Measurements from ENCODE around the gene PICALM.
"Not testable (repeated sequence)": the region's sequence is repeated elsewhere in the genome, so short reads cannot be mapped to it uniquely, and the experiment has no call there.

Gene PICALM, protein sequence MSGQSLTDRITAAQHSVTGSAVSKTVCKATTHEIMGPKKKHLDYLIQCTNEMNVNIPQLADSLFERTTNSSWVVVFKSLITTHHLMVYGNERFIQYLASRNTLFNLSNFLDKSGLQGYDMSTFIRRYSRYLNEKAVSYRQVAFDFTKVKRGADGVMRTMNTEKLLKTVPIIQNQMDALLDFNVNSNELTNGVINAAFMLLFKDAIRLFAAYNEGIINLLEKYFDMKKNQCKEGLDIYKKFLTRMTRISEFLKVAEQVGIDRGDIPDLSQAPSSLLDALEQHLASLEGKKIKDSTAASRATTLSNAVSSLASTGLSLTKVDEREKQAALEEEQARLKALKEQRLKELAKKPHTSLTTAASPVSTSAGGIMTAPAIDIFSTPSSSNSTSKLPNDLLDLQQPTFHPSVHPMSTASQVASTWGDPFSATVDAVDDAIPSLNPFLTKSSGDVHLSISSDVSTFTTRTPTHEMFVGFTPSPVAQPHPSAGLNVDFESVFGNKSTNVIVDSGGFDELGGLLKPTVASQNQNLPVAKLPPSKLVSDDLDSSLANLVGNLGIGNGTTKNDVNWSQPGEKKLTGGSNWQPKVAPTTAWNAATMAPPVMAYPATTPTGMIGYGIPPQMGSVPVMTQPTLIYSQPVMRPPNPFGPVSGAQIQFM

DNA sequence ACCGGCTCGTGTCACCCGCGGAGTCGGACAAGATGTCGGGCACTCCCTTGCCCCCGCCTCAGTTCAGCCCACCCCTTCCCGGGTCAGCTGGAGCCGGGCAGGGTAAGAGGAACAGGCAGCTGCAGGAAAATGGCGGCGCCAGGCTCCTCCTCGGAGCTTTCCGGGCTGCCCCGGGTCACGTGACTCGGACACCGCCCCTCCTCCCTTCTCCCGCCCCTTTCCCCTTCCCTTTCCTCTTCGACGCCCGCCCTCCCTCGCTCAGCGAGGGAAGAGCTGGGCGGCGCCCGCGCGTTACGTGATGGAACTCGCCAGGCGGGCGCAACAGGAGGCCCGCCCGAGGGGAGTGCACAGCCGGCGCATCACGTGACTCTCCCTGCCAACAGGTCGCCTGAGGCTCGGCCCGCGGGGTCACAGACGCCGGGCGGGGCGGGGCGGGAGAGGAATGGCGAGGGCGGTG is at the start of gene PICALM:
TSS of gene PICALM (minus strand) at position 134 of the 457 bp plus-strand sequence. CDS start 304 bp downstream, outside the sequence.
- peak; percentile 93 to 99 (median 95) for DNase-seq

DNA sequence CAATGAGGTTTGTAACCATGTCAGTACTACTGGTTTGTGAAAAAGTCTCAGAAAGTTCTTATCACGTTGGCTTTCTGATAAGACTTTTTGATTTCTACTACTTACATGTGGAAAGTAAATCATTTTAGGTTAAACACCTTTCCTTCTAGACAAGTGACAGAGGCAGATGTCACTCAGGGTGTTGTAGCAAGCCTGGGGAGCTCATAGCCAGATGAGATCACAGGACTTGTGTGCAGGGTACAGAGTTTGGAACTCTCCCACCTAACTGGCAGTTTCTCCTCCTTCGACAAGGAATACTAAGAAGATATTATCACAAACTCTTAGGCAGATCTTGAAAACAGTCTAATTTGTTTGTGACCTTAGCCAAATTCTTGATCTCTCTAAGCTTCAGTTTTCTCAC is 49.4 kb upstream of the PICALM start:
- no peak for DNase-seq

GRCh38 chr11:86117712-86118063 is 48.8 kb upstream of the PICALM start:
- DNase-seq, result no peak

DNA sequence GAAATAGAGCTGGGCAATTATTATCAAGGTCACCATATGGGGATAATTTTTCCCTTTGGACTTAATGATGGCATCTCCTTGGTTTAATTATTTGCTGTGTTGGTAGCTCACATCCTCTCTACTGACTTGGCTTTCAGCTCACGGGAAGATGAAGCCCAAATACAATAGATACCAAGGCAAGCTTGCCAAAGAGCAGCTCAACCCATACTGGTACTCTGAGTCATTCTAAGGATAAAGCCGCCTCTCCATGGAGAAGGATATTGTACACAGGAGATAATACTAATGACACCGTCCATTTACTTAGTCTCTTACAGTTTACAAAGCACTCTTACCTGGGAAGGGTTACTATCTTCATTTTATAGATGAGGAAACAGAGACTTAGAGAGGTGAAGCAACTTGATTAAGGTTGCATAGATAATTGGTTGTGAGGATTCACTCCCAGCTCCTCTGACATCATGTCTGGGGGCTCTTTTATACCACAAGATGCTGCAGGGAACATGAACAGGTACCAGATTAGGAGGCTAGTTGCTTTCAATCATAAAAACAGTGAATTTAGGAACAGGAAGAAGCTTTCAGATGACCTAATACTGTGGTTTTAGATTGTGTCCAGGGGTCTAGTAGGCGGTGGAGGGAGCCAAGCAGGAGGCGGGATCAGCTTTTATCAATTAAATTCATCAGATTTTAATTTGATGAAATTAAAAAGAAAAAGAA is 48.3 kb upstream of the PICALM start:
- no peak for DNase-seq

DNA sequence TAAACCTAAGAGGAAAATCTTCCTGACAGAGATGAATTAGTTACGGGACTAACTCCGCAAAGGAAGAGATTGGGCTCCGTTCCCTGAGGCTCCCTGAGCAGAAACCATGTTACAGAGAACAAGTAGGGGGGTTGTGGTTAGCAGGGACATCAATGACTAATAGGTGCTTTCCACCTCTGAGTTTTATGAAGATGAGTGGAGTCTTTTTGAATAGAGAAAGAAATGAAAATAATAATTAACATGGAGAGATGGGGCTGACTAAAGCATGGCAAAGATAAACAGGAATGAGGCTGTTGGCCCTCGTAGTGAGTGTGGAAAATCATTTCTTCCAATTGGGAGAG is 47.5 kb upstream of the PICALM start:
- DNase-seq, result no peak

GRCh38 chr11:86115542-86116385 is 46.9 kb upstream of the PICALM start:
- no peak for DNase-seq

DNA sequence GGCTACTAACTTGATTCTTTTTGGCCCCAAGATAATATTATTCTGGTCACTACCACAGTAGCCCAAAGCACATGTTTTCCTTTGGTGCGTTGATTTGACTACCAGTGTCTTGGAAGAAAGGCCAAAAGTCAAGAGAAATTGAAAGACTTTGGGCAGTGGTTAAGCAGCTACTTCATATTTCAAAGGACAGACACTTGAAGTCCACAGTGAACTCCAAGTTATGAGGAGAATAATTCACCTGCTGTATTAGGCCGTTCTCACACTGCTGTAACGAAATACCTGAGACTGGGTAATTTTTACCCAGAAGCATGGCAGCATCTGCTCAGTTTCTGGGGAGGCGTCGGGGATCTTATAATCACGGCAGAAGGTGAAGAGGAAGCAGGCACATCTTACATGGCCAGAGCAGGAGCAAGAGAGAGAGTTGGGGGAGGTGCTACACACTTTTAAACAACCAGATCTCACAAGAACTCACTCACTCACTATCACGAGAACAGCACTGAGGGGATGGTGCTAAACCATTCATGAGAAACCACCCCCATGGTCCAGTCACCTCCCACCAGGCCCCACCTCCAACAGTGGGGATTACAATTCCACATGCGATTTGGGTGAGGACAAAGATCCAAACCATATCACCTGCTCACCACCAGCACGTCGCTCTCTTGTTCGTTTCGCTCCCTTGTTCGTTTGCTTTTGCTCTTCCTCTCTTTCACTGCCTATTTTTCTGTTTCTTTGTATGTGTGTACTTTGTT is 40.2 kb upstream of the PICALM start:
- DNase-seq, result no peak

DNA sequence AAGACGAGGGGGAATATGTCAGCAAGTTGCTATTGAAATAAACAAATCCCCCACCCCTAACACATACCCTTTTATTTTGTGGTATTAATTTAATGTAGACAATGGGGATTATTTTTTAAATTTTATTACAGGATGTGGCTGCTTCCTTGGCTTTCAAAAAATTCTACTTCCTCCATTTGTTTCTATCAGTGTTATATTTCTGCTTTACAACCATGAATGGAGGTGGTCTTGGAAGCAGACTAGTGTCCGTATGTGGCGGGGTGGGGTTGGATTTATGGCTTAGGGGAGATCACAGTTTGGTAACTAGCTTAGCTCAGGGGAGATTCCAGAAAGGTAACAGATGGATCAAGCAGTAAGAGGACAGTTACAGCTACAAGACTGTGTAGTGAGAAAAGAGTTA is 39.3 kb upstream of the PICALM start:
- no peak for DNase-seq

- DNase-seq, result no peak
Measured at GRCh38 chr11:86106916-86107315, 38.0 kb upstream of the PICALM start.

DNA sequence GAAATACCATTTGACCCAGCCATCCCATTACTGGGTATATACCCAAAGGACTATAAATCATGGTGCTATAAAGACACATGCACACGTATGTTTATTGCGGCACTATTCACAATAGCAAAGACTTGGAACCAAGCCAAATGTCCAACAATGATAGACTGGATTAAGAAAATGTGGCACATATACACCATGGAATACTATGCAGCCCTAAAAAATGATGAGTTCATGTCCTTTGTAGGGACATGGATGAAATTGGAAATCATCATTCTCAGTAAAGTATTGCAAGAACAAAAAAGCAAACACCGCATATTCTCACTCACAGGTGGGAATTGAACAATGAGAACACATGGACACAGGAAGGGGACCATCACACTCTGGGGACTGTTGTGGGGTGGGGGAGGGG is 37.1 kb upstream of the PICALM start:
- not testable (repeated sequence) for DNase-seq

GRCh38 chr11:86105601-86106000 is 36.7 kb upstream of the PICALM start:
- not testable (repeated sequence) for DNase-seq

- DNase-seq, result no peak
Measured at GRCh38 chr11:86103808-86104207, 34.9 kb upstream of the PICALM start.

DNA sequence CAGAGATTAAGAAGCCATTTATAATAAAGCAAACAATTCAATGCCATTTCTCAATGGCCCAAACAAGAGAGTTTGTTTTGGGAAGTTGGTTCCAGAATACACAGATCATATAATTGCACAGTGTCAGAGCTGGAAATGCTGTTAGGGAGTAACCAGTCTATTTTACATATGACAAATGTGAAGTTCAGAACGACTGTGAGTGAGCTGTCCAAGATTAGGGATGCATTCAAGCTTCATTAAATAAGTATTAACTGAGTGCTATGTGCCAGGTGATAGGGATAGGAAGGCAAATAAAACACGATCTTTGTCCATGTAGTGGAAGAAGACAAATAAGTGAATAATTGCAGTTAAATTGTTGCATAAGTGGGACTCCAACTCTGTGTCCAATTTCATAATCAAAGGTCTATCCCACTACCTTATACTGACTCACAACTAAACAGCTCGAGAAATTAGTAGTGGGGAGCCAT is 33.1 kb upstream of the PICALM start:
- DNase-seq, result no peak

DNA sequence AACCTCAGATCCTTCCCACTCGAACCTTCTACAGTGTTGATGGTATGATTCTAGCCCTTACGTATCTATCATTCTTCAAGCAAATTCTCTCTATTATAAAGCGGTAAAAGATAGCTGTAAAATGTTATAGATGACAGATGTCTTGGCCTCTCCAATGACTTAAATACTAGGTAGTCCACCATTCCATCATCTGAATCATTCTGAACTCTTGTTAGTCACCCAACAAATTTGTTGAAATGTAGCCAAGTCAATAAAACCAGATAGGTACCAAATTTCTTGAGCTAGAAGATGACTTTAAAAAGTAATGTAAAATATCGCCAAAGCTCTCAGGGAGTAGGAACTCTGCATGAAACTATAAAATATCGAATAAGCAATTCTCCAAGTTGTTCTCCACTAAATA is 32.6 kb upstream of the PICALM start:
- no peak for DNase-seq

- no peak for DNase-seq
Measured at GRCh38 chr11:86099874-86100273, 31.0 kb upstream of the PICALM start.

- DNase-seq, result no peak
Measured at GRCh38 chr11:86097980-86098379, 29.1 kb upstream of the PICALM start.

DNA sequence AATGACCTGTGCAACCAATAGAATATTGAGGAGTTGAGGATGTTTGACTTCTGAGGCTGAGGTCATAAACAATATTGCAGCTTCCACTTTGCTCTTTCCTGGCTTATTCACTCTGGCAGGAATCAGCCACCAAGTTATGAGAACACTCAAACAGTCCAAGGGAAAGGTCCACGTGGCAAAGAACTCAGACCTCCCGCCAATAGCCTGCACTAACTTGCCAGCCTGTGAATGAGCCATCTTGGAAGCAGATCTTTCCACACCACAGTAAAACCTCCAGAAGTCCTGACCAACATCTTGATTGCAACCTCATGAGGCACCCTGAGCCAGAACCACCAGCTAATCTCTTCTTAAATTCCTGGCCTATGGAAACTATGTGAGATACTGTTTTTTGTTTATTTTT is 22.7 kb upstream of the PICALM start:
- DNase-seq, result no peak

GRCh38 chr11:86091086-86091485 is 22.2 kb upstream of the PICALM start:
- no peak for DNase-seq

- DNase-seq, result no peak
Measured at GRCh38 chr11:86089659-86090058, 20.8 kb upstream of the PICALM start.

GRCh38 chr11:86087688-86088087 is 18.8 kb upstream of the PICALM start:
- not testable (repeated sequence) for DNase-seq

- DNase-seq, result no peak
Measured at GRCh38 chr11:86087256-86087655, 18.4 kb upstream of the PICALM start.

DNA sequence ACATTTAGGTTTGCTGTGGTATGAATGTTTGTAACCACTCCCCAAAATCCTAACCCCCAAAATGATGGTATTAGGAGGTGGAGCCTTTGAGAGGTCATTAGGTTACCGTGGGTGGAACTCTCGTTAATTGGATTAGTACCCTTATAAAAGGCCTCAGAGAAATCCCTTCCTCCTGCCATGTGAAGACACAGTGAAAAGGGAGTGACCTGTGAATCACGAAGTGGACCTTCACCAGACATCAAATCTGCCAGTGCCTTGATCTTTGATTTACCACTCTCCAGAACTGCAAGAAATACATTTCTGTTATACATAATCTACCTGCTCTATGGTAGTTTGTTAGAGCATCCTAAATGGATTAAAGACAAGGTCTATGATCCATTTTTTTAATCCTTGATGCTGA is 12.6 kb upstream of the PICALM start:
- no peak for DNase-seq
